WTC11 (cell line): ENCODE data around the gene UNKL.

ENCODE experiments used
- FOXJ3 ChIP-seq: sonication (generic); formaldehyde crosslinking; IDR thresholded peaks from 2 replicates; pipeline ENCODE4 v1.9.0; 2021; ENCODE audit warnings: missing genetic modification reagents, mild to moderate bottlenecking, borderline replicate concordance
- JUN ChIP-seq: sonication (generic); formaldehyde crosslinking; IDR thresholded peaks from 2 replicates; pipeline ENCODE4 v1.8.0; 2023; ENCODE audit warnings: mild to moderate bottlenecking, missing genetic modification reagents
- NR1H2 ChIP-seq: sonication (generic); formaldehyde crosslinking; IDR thresholded peaks from 2 replicates; pipeline ENCODE4 v1.9.0; 2021; ENCODE audit warnings: mild to moderate bottlenecking, moderate library complexity, missing genetic modification reagents
- SOX15 ChIP-seq: fragments of 250-450 bp; sonication (Bioruptor Pico); IDR thresholded peaks from 2 replicates; pipeline ENCODE4 v1.9.0; 2021; ENCODE audit warnings: mild to moderate bottlenecking
- SP1 ChIP-seq: sonication (generic); formaldehyde crosslinking; conservative IDR thresholded peaks from 2 replicates; pipeline ENCODE4 v1.8.1; 2022; ENCODE audit warnings: missing genetic modification reagents
- TEAD1 ChIP-seq: sonication (generic); formaldehyde crosslinking; IDR thresholded peaks from 2 replicates; pipeline ENCODE4 v1.8.0; 2022; ENCODE audit warnings: mild to moderate bottlenecking, missing genetic modification reagents
- ZNF138 ChIP-seq: sonication (generic); formaldehyde crosslinking; conservative IDR thresholded peaks from 2 replicates; pipeline ENCODE4 v1.8.1; 2022; ENCODE audit warnings: mild to moderate bottlenecking, moderate library complexity, missing genetic modification reagents
- TF ChIP-seq, protein P1 (sequence below): sonication (generic); formaldehyde crosslinking; IDR thresholded peaks from 2 replicates; pipeline ENCODE4 v1.8.1; 2022; ENCODE audit warnings: low read depth, mild to moderate bottlenecking, moderate library complexity, missing genetic modification reagents, borderline replicate concordance
- TF ChIP-seq, protein P2 (sequence below): fragments of 200-600 bp; IDR thresholded peaks from 2 replicates; pipeline ENCODE4 v1.8.0; 2022; ENCODE audit warnings: antibody characterized with exemption

DNA sequence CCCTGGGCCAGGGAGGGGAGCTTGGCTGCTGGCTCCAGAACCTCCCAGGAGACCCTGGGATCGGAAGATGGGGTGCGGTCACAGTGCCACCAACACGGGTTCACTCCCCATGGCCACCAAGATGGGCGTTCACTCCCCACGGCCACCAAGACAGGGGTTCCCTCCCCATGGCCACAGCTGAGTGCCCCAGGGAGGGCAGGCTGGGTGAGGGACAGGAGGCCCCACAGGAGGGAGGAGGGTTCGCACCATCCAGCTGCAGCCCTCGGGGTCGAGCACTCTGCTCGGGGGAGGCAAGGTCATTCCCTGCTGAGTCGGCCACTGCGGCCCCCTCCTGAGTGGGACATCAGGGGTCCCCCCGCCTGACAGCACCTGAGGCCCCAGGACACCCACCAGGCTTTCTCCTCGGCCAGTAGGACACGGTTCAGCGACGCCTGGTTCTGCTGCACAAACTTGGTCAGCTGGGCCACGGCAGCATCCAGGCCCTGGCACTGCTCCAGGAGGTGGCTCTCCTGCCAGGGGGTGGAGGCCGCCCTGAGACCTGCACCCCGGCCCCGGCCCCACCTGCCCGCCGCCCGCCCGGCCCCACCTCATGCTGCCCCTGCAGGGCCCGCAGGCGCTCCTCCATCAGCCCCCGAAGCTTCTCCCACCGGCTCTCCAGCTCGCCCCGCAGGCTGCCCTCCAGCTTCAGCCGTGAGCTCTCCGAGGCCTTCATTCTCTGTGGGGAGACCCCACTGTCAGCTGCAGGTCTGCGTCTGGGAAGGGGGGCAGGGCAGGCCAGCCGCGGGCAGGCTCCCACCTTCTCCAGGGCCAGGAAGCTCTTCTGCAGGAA, 23.9 kb upstream of the UNKL start:
- TF ChIP-seq, protein P1, sequence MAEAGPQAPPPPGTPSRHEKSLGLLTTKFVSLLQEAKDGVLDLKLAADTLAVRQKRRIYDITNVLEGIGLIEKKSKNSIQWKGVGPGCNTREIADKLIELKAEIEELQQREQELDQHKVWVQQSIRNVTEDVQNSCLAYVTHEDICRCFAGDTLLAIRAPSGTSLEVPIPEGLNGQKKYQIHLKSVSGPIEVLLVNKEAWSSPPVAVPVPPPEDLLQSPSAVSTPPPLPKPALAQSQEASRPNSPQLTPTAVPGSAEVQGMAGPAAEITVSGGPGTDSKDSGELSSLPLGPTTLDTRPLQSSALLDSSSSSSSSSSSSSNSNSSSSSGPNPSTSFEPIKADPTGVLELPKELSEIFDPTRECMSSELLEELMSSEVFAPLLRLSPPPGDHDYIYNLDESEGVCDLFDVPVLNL (CRISPR knock-in tag), result no peak
- no peak for TF ChIP-seq TEAD1 (CRISPR knock-in tag)
- TF ChIP-seq SOX15 (CRISPR knock-in tag), result no peak
- TF ChIP-seq, protein P2, sequence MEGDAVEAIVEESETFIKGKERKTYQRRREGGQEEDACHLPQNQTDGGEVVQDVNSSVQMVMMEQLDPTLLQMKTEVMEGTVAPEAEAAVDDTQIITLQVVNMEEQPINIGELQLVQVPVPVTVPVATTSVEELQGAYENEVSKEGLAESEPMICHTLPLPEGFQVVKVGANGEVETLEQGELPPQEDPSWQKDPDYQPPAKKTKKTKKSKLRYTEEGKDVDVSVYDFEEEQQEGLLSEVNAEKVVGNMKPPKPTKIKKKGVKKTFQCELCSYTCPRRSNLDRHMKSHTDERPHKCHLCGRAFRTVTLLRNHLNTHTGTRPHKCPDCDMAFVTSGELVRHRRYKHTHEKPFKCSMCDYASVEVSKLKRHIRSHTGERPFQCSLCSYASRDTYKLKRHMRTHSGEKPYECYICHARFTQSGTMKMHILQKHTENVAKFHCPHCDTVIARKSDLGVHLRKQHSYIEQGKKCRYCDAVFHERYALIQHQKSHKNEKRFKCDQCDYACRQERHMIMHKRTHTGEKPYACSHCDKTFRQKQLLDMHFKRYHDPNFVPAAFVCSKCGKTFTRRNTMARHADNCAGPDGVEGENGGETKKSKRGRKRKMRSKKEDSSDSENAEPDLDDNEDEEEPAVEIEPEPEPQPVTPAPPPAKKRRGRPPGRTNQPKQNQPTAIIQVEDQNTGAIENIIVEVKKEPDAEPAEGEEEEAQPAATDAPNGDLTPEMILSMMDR, result no peak
- TF ChIP-seq JUN (CRISPR knock-in tag), result no peak
- no peak for TF ChIP-seq SP1 (CRISPR knock-in tag)
- TF ChIP-seq ZNF138, result no peak
- TF ChIP-seq FOXJ3, result no peak
- TF ChIP-seq NR1H2 (CRISPR knock-in tag), result no peak
